Endothelial cell of umbilical vein (primary cell): ENCODE data around the gene GUCD1. TPM values are rescaled to one million over a fixed set of nuclear protein-coding genes. Genes with fewer than 3 reads are reported as not detected.

Source experiments
- BruUV-seq: library from RNA; stranded (reverse); fragments of 400-500 nt; replicated peaks from 2 replicates; lab custom pipeline; 2021; lab: Mats Ljungman, UMichigan
- CTCF ChIA-PET: fragments of 300-600, 350-600 bp; sonication (Branson Sonifier 250); formaldehyde crosslinking; loops from one replicate; lab custom pipeline; 2021; ENCODE audit warnings: antibody characterized with exemption, inconsistent platforms; lab: Charles Lee
- POLR2A ChIA-PET: fragments of 300-600, 350-600 bp; sonication (Branson Sonifier 250); formaldehyde crosslinking; loops from one replicate; lab custom pipeline; 2021; ENCODE audit warnings: antibody characterized with exemption, inconsistent platforms; lab: Charles Lee
- DNase-seq: peaks from one replicate; pipeline ENCODE4 v3.0.0-alpha.2; 2011; ENCODE audit warnings: low read depth, low spot score
- FAIRE-seq: peaks from 2 replicates; lab custom pipeline; 2011; peaks lifted over from hg19 to GRCh38; lab: Jason Lieb, UNC
- H2AFZ ChIP-seq: 2 replicates; pipeline ENCODE4 v1.6.0; 2012; ENCODE audit warnings: low read depth, low read length, control low read depth, inconsistent platforms
- H3K27ac ChIP-seq: 2 replicates; pipeline ENCODE4 v1.5.1; 2011; ENCODE audit warnings: low read depth, mild to moderate bottlenecking, control low read depth, low read length, moderate library complexity; ENCODE audit not compliant: insufficient read depth
- H3K27me3 ChIP-seq, 2 experiments: 2 replicates each; pipeline versions ENCODE4 v1.6.0 to v1.6.1; 2011; ENCODE audit warnings: low read length in 2 of 2, mixed read lengths in 1 of 2; ENCODE audit not compliant: control insufficient read depth in 2 of 2, insufficient read depth in 2 of 2
- H3K36me3 ChIP-seq, 2 experiments: 2 replicates in 1 of 2; 3 replicates in 1 of 2; pipeline ENCODE4 v1.5.1; 2011; ENCODE audit warnings: low read length in 2 of 2, mild to moderate bottlenecking in 1 of 2, moderate library complexity in 1 of 2; ENCODE audit not compliant: control insufficient read depth in 2 of 2, insufficient read depth in 2 of 2; ENCODE audit errors: extremely low read depth in 1 of 2
- H3K4me1 ChIP-seq: 3 replicates; pipeline ENCODE4 v1.5.1; 2011; ENCODE audit warnings: mild to moderate bottlenecking, low read length; ENCODE audit not compliant: control insufficient read depth, insufficient read depth; ENCODE audit errors: extremely low read depth
- H3K4me2 ChIP-seq: 2 replicates; pipeline ENCODE4 v1.6.1; 2011; ENCODE audit warnings: low read length, control low read depth, mixed read lengths; ENCODE audit not compliant: insufficient read depth
- H3K4me3 ChIP-seq, 3 experiments: fragments of 200-600 bp in 1 of 3; sonication (generic), shearing (Covaris generic) in 1 of 3; replicated peaks in 1 of 3; 2 replicates each; pipeline ENCODE4 v1.5.1; 2011 to 2016; ENCODE audit warnings: control low read depth in 3 of 3, low read length in 3 of 3, mild to moderate bottlenecking in 2 of 3, inconsistent platforms in 1 of 3, low read depth in 1 of 3, moderate library complexity in 1 of 3; ENCODE audit not compliant: insufficient read depth in 1 of 3
- H3K79me2 ChIP-seq: 2 replicates; pipeline ENCODE4 v1.6.0; 2012; ENCODE audit warnings: low read length, inconsistent platforms; ENCODE audit not compliant: control insufficient read depth, insufficient read depth
- H3K9ac ChIP-seq: replicated peaks from 2 replicates; pipeline ENCODE3; 2011; ENCODE audit warnings: low read length, control low read depth; ENCODE audit not compliant: insufficient read depth; ENCODE audit errors: extremely low read depth
- H3K9me1 ChIP-seq: replicated peaks from 3 replicates; pipeline ENCODE4 v1.6.0; 2011; ENCODE audit warnings: mild to moderate bottlenecking, low read length; ENCODE audit not compliant: control insufficient read depth, insufficient read depth; ENCODE audit errors: extremely low read depth
- H3K9me3 ChIP-seq: replicated peaks from 2 replicates; pipeline ENCODE4 v1.5.1; 2012; ENCODE audit warnings: low read length, inconsistent platforms; ENCODE audit not compliant: control insufficient read depth, insufficient read depth
- H4K20me1 ChIP-seq: replicated peaks from 2 replicates; pipeline ENCODE3; 2011; ENCODE audit warnings: mild to moderate bottlenecking, low read length; ENCODE audit not compliant: control insufficient read depth, insufficient read depth; ENCODE audit errors: extremely low read depth
- EZH2 ChIP-seq: IDR thresholded peaks from 2 replicates; pipeline ENCODE4 v1.6.1; 2012; ENCODE audit warnings: borderline replicate concordance, low read depth, mild to moderate bottlenecking, moderate library complexity, low read length, inconsistent platforms; ENCODE audit not compliant: severe bottlenecking
- FOS ChIP-seq: IDR thresholded peaks from 2 replicates; pipeline ENCODE4 v1.6.1; 2011; ENCODE audit warnings: mild to moderate bottlenecking, low read length, moderate library complexity, borderline replicate concordance; ENCODE audit not compliant: insufficient read depth
- GATA2 ChIP-seq: IDR thresholded peaks from 2 replicates; pipeline ENCODE4 v1.7.0; 2011; ENCODE audit warnings: low read depth, mild to moderate bottlenecking, moderate library complexity, mixed read lengths, low read length; ENCODE audit not compliant: insufficient read length, insufficient read depth
- JUN ChIP-seq: IDR thresholded peaks from 2 replicates; pipeline ENCODE4 v1.6.1; 2011; ENCODE audit warnings: borderline replicate concordance, low read depth; ENCODE audit not compliant: insufficient read length, insufficient read depth
- MAX ChIP-seq: IDR thresholded peaks from 2 replicates; pipeline ENCODE4 v1.6.1; 2011; ENCODE audit not compliant: insufficient read depth, insufficient read length
- MYC ChIP-seq: IDR thresholded peaks from one replicate; pipeline ENCODE4 v1.6.1; 2011; ENCODE audit warnings: mild to moderate bottlenecking, low read depth, low read length
- POLR2A ChIP-seq: IDR thresholded peaks from 2 replicates; pipeline ENCODE4 v1.6.1; 2012; ENCODE audit warnings: low read depth, mild to moderate bottlenecking, control low read depth, low read length
- POLR2AphosphoS5 ChIP-seq: IDR thresholded peaks from 2 replicates; pipeline ENCODE4 v1.6.1; 2012; ENCODE audit warnings: low read depth, mild to moderate bottlenecking, control low read depth, low read length, moderate library complexity; ENCODE audit not compliant: insufficient read depth
- dilution Hi-C: fragments of 300-500 bp; cut with MboI; formaldehyde crosslinking; loops from one replicate; pipeline ENCODE4 v1.15.0; 2019; ENCODE audit warnings: low sequenced_read_pairs; ENCODE audit not compliant: extremely low pct_ligation_motif_present
- intact Hi-C: fragments of 100-400 bp; cut with micrococcal nuclease; formaldehyde crosslinking; loops from one replicate; pipeline ENCODE4 v1.10.0; 2022
- polyA plus RNA-seq, 4 experiments: library from polyadenylated mRNA; depleted of rRNA in 3 of 4; stranded (reverse) in 3 of 4; unstranded in 1 of 4; fragments of >200 nt; gene quantifications; 2 replicates each; pipeline versions ENCODE4 v1.2.1 to v1.2.3, GENCODE V29; 2011 to 2012; ENCODE audit warnings: missing spikeins in 1 of 4
- total RNA-seq: library from RNA; stranded (reverse); gene quantifications from 2 replicates; pipeline ENCODE4 v1.2.3, GENCODE V29; 2021

The GUCD1 gene
- total and polyA plus RNA-seq, 2 donors (not counting 3 experiments of a cell fraction or from before 2014, with no cell fraction given) = 116 to 138 TPM

- CTCF ChIA-PET = no interaction called here
- Histone ChIP-seq H3K79me2 (no peaks in the 10 kb centered on the region), H3K4me2 (no peak overlapping the region), H2AFZ (no peak overlapping the region), H3K27ac (no peak overlapping the region), H3K27me3 (no peaks in the 10 kb centered on the region), H3K4me1 (peaks cover 7% of the 10 kb centered on the region), H3K9ac (no peak overlapping the region), H3K9me1 (no peaks in the 10 kb centered on the region), H3K4me3 (no peak overlapping the region), H3K36me3 (peaks cover 0 to 3% of the 10 kb centered on the region in 2 experiments), H3K9me3 (no peaks in the 10 kb centered on the region), H4K20me1 (no peaks in the 10 kb centered on the region)
- intact Hi-C loops = no loop called here
- dilution Hi-C loops = no loop called here
- TF ChIP-seq MYC = no peak
- no peak for TF ChIP-seq JUN
- no peak for TF ChIP-seq MAX
- no peak for TF ChIP-seq EZH2
- BruUV-seq = no TSS peak
- DNase-seq = no peak
- POLR2A ChIA-PET = no interaction called here
- no peak for FAIRE-seq
Measured at GRCh38 chr22:24588381-24588756, 33.4 kb upstream of the GUCD1 start.

- dilution Hi-C loops = no loop called here
- CTCF ChIA-PET = interaction anchor here (0.9 kb wide), 1 partner anchor 41 kb away, joined by 3 read pairs; no protein-coding TSS in a partner anchor
Measured at GRCh38 chr22:24587948-24588347, 33.0 kb upstream of the GUCD1 start.

More at GRCh38 chr22:24587948-24588347, 33.0 kb upstream of the GUCD1 start:
- H3K4me3 ChIP-seq = no peak overlapping the region
- no peaks in the 10 kb centered on the region for H3K9me3 ChIP-seq
- peaks cover 4% of the 10 kb centered on the region for H3K4me1 ChIP-seq
- H4K20me1 ChIP-seq = no peaks in the 10 kb centered on the region
- no peaks in the 10 kb centered on the region for H3K27me3 ChIP-seq
- H3K79me2 ChIP-seq = no peaks in the 10 kb centered on the region
- H3K9me1 ChIP-seq = no peaks in the 10 kb centered on the region
- TF ChIP-seq POLR2A (no peak), EZH2 (no peak), JUN (no peak), MAX (no peak), POLR2AphosphoS5 (no peak), FOS (no peak), GATA2 (no peak), MYC (no peak)
- H3K9ac ChIP-seq = no peak overlapping the region
- no peak for FAIRE-seq
- H2AFZ ChIP-seq = no peak overlapping the region
- no peak overlapping the region for H3K4me2 ChIP-seq
- intact Hi-C loops = no loop called here
- POLR2A ChIA-PET = no interaction called here
- BruUV-seq = no TSS peak
- H3K27ac ChIP-seq = no peak overlapping the region
- peaks cover 0 to 3% of the 10 kb centered on the region in 2 experiments for H3K36me3 ChIP-seq
- DNase-seq = no peak
